HG02588 (cell line): Measurements from ENCODE around the gene ANGPTL8.

Experiments
- ATAC-seq: cut with Tn5 transposase; IDR thresholded peaks from one replicate; pipeline ENCODE4 v1.9.1; 2021; ENCODE audit warnings: mild to moderate bottlenecking, moderate library complexity; ENCODE audit not compliant: unreplicated experiment

Gene ANGPTL8

GRCh38 chr19:11288349-11288748, 48.9 kb downstream of the ANGPTL8 start:
- no peak for ATAC-seq

GRCh38 chr19:11290256-11290655, 50.8 kb downstream of the ANGPTL8 start:
- no peak for ATAC-seq

- no peak for ATAC-seq
Observed at GRCh38 chr19:11291415-11291814, 52.0 kb downstream of the ANGPTL8 start.
